ENCODE data around the gene SCN10A. TPM values are rescaled to one million over a fixed set of nuclear protein-coding genes. Genes with fewer than 3 reads are reported as not detected.

SCN10A gene
- total and polyA plus RNA-seq, 9 of the 15 experiments (the other 6 are each of a cell fraction or from before 2014, with no cell fraction given), result not detected

- TF ChIP-seq HNRNPUL1 (IDR thresholded peaks at IDR 0.05; ENCODE audit: low read length) (no peak), MAFG (tag; conservative IDR thresholded peaks at IDR 0.05) (peak; percentile 38; the same call in 1 of the 2 replicates), STAG1 (CRISPR knock-in tag; IDR thresholded peaks at IDR 0.05; ENCODE audit: borderline replicate concordance) (peak; percentile 21; the same call in 1 of the 2 replicates), CTBP1 (IDR thresholded peaks at IDR 0.05; ENCODE audit: borderline replicate concordance) (peak; percentile 46; the same call in 1 of the 2 replicates), TEAD4 (IDR thresholded peaks at IDR 0.05; ENCODE audit: low read length) (peak; percentile 32; the same call in 1 of the 2 replicates), TEAD4 (CRISPR knock-in tag; IDR thresholded peaks at IDR 0.05; ENCODE audit: borderline replicate concordance) (no peak), SMC3 (conservative IDR thresholded peaks at IDR 0.05; ENCODE audit: insufficient read depth, low read depth, low read length) (peak; percentile 65; the same call in 1 of the 2 replicates)
These were observed 160.2 kb downstream of the SCN10A start (continued) for GRCh38 chr3:38655708-38656300.

DNA sequence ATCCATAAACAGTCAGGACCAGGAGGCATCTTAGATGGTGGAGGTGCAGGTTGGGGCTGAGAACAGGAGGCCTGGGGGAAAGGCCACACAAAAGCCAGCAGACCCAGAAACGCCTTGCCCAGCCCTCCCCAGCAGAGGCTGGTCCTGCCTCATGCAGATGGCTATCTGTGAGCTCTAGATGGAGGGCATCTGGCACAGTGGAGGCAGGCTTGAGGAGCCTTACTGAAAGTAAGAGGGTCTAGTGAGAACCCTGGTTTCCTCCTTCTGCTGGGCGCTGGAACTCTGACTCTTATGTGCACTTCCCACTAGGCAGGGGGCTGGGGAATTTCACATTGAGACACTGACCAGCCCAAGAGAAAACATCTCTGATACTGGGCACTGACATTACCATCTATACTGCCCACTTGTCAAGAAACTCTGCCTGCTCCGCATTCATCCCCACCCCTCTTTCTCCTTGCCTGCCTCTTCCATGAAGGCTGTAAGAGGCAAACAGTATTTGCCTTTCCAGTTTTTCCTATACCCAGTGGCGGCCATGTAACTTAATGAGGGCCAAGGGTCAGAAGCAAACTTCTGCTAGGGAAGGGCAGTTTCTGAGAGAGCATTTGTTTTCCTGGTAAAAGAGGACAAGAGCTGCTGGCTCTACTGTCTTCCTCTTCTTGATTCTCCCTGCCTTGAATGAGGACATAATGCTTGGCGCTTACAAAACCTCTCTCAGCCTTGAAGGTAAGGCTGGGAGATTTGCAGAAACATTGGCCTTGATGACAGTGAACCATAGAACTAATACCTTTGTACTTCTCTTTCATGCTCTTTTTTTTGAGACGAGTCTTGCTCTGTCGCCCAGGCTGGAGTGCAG lies 162.1 kb downstream of the SCN10A start:
- no TSS peak for BruUV-seq (replicated peaks)
- no peaks in the 10 kb centered on the region for H4K20me1 ChIP-seq (replicated peaks; ENCODE audit: control insufficient read depth, insufficient read depth, low read length)
- H2AFZ ChIP-seq (ENCODE audit: low read depth, low read length), result no peak overlapping the region
- no peaks in the 10 kb centered on the region for H3K36me3 ChIP-seq (ENCODE audit: control insufficient read depth, insufficient read depth, low read length)
- ATAC-seq (no peak), FAIRE-seq (no peak), DNase-seq (ENCODE audit: extremely low read depth in 1 of 4, low spot score in 3 of 4) (no peak)
- no peaks in the 10 kb centered on the region for H3K9me1 ChIP-seq (ENCODE audit: control insufficient read depth, insufficient read depth, low read length)
- H3K4me1 ChIP-seq (replicated peaks in 1 of 2; ENCODE audit: control insufficient read depth in 2 of 2, insufficient read depth in 2 of 2, low read length in 2 of 2), result peaks cover 10 to 18% of the 10 kb centered on the region in 2 experiments
- POLR2A ChIA-PET, result interaction anchor here (0.6 kb wide), 2 partner anchors 99 to 1940 kb away, joined by 3 read pairs; no protein-coding TSS in a partner anchor
- intact Hi-C loops (cut with micrococcal nuclease) (loop anchor here (10.0 kb wide), 2 partner anchors 351 to 519 kb away; partner anchors contain the start of genes ACAA1 and MYD88), in situ Hi-C loops (cut with MboI) (loop anchor here (5.0 to 10.0 kb wide), 2 partner anchors 129 to 537 kb away; no protein-coding TSS in a partner anchor)
- H3K9me3 ChIP-seq (replicated peaks; ENCODE audit: control insufficient read depth, insufficient read depth, low read depth, low read length), result no peaks in the 10 kb centered on the region
- H3K27ac ChIP-seq (ENCODE audit: extremely low read depth, low read depth, low read length), result no peak overlapping the region
- no peak overlapping the region for H3K4me3 ChIP-seq
- H3K4me2 ChIP-seq (ENCODE audit: insufficient read depth, low read length), result no peak overlapping the region
- WGBS (ENCODE audit: insufficient coverage, low coverage, missing lambda C conversion rate), result 17% methylated on average over 7 of the region's 7 CpGs
- H3K79me2 ChIP-seq (ENCODE audit: control insufficient read depth, insufficient read depth, low read length), result no peaks in the 10 kb centered on the region
- no peak overlapping the region for H3K9ac ChIP-seq (ENCODE audit: insufficient read depth in 1 of 2, low read depth in 2 of 2, low read length in 2 of 2)
- CTCF ChIA-PET (ENCODE audit: low intra/inter-chr PET ratio), result no interaction called here
- peaks cover under 1 to 35% of the 10 kb centered on the region in 2 experiments; a peak in 4 of 5 replicates for H3K27me3 ChIP-seq (ENCODE audit: control insufficient read depth in 2 of 2, insufficient read depth in 2 of 2, low read length in 2 of 2)
- no peak for TF ChIP-seq SNIP1 (IDR thresholded peaks at IDR 0.05; ENCODE audit: low read depth)
- TF ChIP-seq, protein P1, sequence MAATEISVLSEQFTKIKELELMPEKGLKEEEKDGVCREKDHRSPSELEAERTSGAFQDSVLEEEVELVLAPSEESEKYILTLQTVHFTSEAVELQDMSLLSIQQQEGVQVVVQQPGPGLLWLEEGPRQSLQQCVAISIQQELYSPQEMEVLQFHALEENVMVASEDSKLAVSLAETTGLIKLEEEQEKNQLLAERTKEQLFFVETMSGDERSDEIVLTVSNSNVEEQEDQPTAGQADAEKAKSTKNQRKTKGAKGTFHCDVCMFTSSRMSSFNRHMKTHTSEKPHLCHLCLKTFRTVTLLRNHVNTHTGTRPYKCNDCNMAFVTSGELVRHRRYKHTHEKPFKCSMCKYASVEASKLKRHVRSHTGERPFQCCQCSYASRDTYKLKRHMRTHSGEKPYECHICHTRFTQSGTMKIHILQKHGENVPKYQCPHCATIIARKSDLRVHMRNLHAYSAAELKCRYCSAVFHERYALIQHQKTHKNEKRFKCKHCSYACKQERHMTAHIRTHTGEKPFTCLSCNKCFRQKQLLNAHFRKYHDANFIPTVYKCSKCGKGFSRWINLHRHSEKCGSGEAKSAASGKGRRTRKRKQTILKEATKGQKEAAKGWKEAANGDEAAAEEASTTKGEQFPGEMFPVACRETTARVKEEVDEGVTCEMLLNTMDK (IDR thresholded peaks at IDR 0.05; ENCODE audit: borderline replicate concordance, insufficient read depth, low read depth, low read length, poor library complexity, severe bottlenecking), result no peak
- TF ChIP-seq KAT2B (IDR thresholded peaks at IDR 0.05; ENCODE audit: low read depth, low read length), result no peak
- TF ChIP-seq ZFP91 (CRISPR knock-in tag; IDR thresholded peaks at IDR 0.05), result no peak
- no peak for TF ChIP-seq CBX1 (IDR thresholded peaks at IDR 0.05; ENCODE audit: low read depth)
- TF ChIP-seq ZNF280A (IDR thresholded peaks at IDR 0.05; ENCODE audit: low read depth, partially characterized antibody), result no peak
